ENCODE measurements around the gene CCNL2. TPM values are rescaled to one million over a fixed set of nuclear protein-coding genes. Genes with fewer than 3 reads are reported as not detected.
A peak's percentile ranks its signal among the peaks of the same experiment; 100 is the strongest.

CCNL2 gene
- total and polyA plus RNA-seq, 2 of the 13 experiments (the other 11 are each of a cell fraction or from before 2014, with no cell fraction given), result 105 to 340 TPM

DNA sequence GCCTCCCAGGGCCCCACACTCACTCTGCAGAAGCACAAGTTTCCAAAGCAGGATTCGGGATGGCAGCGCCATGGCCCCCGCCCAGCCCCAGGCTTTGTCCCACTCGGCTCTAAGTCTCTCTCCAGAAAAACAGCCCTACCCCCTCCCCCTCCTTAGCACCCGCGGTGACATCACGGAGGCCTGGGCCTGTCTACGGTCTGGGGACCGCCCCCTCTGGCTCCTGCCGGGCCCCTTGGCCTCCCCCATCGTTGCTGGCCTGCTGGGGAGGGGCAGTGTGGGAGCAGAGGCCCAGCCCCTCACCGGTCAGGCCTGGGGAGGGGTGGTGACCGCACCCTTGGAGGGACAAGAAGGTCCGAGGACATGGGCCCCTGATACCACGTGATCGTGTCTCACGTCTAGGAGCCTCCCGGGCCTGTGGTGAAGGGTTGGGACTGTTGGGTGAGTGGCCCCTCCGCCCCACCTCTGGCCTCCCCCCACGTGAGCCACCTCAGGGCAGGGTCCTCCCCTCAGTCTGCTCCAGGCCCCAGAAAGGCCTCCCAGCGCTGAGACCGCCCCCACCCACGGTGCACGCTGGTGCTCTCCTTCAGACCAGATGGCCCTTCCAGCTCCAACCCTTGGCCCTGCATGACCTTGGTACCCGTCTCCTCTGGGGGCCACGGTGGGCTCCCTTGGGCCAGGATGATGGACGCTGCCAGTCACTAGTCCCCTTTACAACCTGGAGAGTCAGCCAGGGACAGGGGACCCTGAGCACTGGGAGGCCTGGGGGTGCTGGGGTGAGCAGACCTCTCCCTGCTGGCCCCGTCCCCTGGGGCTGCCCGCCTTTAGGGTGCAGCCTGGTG lies 40.5 kb downstream of the CCNL2 start, which contains the start of gene MXRA8 (continued):
- TF ChIP-seq ZNF484 (CRISPR knock-in tag; IDR thresholded peaks at IDR 0.05; ENCODE audit: borderline replicate concordance, low read depth) (no peak), ZNF317 (CRISPR knock-in tag; IDR thresholded peaks at IDR 0.05) (peak; percentile 83; the same call in 1 of the 2 replicates), NFE2 (CRISPR knock-in tag; IDR thresholded peaks at IDR 0.05) (no peak), KLF13 (CRISPR knock-in tag; IDR thresholded peaks at IDR 0.05) (no peak), ZFX (CRISPR knock-in tag; IDR thresholded peaks at IDR 0.05; ENCODE audit: low read depth) (peak; percentile 86), RFX1 (IDR thresholded peaks at IDR 0.05) (no peak), EED (CRISPR knock-in tag; IDR thresholded peaks at IDR 0.05) (no peak), KLF15 (CRISPR knock-in tag; IDR thresholded peaks at IDR 0.05; ENCODE audit: borderline replicate concordance) (no peak), CHD4 (IDR thresholded peaks at IDR 0.05; ENCODE audit: borderline replicate concordance, low read length) (no peak), ZNF563 (CRISPR knock-in tag; IDR thresholded peaks at IDR 0.05) (peak; percentile 64; the same call in 1 of the 2 replicates), TCF7 (IDR thresholded peaks at IDR 0.05; ENCODE audit: low read depth) (no peak), SRY (CRISPR knock-in tag; IDR thresholded peaks at IDR 0.05) (0 out of 2 replicates have a peak, but pooled peaks have one; percentile 14), CREM (IDR thresholded peaks at IDR 0.05) (peak; percentile 56), CREM (CRISPR knock-in tag; IDR thresholded peaks at IDR 0.05) (no peak), PRPF4 (IDR thresholded peaks at IDR 0.05; ENCODE audit: low read depth, low read length, poor library complexity, severe bottlenecking) (no peak), AGO2 (optimal IDR thresholded peaks at IDR 0.05; ENCODE audit: low read depth, low read length) (peak; percentile 61), ZNF607 (CRISPR knock-in tag; IDR thresholded peaks at IDR 0.05; ENCODE audit: borderline replicate concordance) (no peak), GABPB1 (CRISPR knock-in tag; IDR thresholded peaks at IDR 0.05) (peak; percentile 72; the same call in 1 of the 2 replicates), ZNF263 (CRISPR knock-in tag; IDR thresholded peaks at IDR 0.05) (0 out of 2 replicates have a peak, but pooled peaks have one; percentile 20), MEIS1 (CRISPR knock-in tag; IDR thresholded peaks at IDR 0.05; ENCODE audit: borderline replicate concordance) (no peak), SALL1 (CRISPR knock-in tag; IDR thresholded peaks at IDR 0.05) (no peak; the same call in 1 of the 2 replicates), ARID2 (CRISPR knock-in tag; IDR thresholded peaks at IDR 0.05; ENCODE audit: borderline replicate concordance) (no peak), ZNF451 (CRISPR knock-in tag; IDR thresholded peaks at IDR 0.05) (no peak), ZNF207 (IDR thresholded peaks at IDR 0.05; ENCODE audit: borderline replicate concordance) (no peak), ZNF703 (CRISPR knock-in tag; IDR thresholded peaks at IDR 0.05; ENCODE audit: borderline replicate concordance) (no peak), ZNF326 (CRISPR knock-in tag; IDR thresholded peaks at IDR 0.05; ENCODE audit: borderline replicate concordance) (no peak), ZNF570 (CRISPR knock-in tag; IDR thresholded peaks at IDR 0.05; ENCODE audit: borderline replicate concordance) (no peak), KLF12 (CRISPR knock-in tag; IDR thresholded peaks at IDR 0.05; ENCODE audit: borderline replicate concordance) (no peak), SP5 (CRISPR knock-in tag; IDR thresholded peaks at IDR 0.05; ENCODE audit: borderline replicate concordance, low read depth) (peak; percentile 50; the same call in 1 of the 2 replicates), TBL1XR1 (IDR thresholded peaks at IDR 0.05; ENCODE audit: borderline replicate concordance, low read length, partially characterized antibody) (no peak)
- TF ChIP-seq, protein P1, sequence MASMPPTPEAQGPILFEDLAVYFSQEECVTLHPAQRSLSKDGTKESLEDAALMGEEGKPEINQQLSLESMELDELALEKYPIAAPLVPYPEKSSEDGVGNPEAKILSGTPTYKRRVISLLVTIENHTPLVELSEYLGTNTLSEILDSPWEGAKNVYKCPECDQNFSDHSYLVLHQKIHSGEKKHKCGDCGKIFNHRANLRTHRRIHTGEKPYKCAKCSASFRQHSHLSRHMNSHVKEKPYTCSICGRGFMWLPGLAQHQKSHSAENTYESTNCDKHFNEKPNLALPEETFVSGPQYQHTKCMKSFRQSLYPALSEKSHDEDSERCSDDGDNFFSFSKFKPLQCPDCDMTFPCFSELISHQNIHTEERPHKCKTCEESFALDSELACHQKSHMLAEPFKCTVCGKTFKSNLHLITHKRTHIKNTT (CRISPR knock-in tag; IDR thresholded peaks at IDR 0.05), result no peak
- TF ChIP-seq, protein P2, sequence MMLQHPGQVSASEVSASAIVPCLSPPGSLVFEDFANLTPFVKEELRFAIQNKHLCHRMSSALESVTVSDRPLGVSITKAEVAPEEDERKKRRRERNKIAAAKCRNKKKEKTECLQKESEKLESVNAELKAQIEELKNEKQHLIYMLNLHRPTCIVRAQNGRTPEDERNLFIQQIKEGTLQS (CRISPR knock-in tag; IDR thresholded peaks at IDR 0.05), result no peak
